GM23338 (cell line): Measurements from ENCODE around the gene GPC5.

Experiments
- CREB1 ChIP-seq: fragments of 250-450 bp; sonication (Bioruptor Pico); IDR thresholded peaks from 2 replicates; pipeline ENCODE4 v1.5.0; 2020; ENCODE audit warnings: low read depth, mild to moderate bottlenecking, moderate library complexity
- CTCF ChIP-seq, 2 experiments: fragments of 200-600 bp in 1 of 2; sonication (generic) in 1 of 2; conservative IDR thresholded peaks; 2 replicates each; pipeline versions ENCODE4 v1.5.1 to v1.6.1; 2016 to 2017; ENCODE audit warnings: antibody characterized with exemption in 2 of 2, low read depth in 2 of 2, mild to moderate bottlenecking in 2 of 2, moderate library complexity in 1 of 2
- ETS1 ChIP-seq: IDR thresholded peaks from 2 replicates; pipeline ENCODE4 v1.6.1; 2016; ENCODE audit warnings: antibody characterized with exemption
- EZH2 ChIP-seq: fragments of 200-600 bp; sonication (generic); IDR thresholded peaks from one replicate; pipeline ENCODE4 v1.8.0; 2017; ENCODE audit warnings: antibody characterized with exemption, mild to moderate bottlenecking, low read depth; ENCODE audit not compliant: unreplicated experiment
- EZH2phosphoT487 ChIP-seq: fragments of 200-600 bp; sonication (generic); IDR thresholded peaks from one replicate; pipeline ENCODE4 v1.8.1; 2018; ENCODE audit warnings: antibody characterized with exemption; ENCODE audit not compliant: unreplicated experiment
- JUNB ChIP-seq: IDR thresholded peaks from one replicate; pipeline ENCODE4 v1.6.1; 2016; ENCODE audit warnings: antibody characterized with exemption; ENCODE audit not compliant: unreplicated experiment
- NANOG ChIP-seq: IDR thresholded peaks from 2 replicates; pipeline ENCODE4 v1.6.1; 2016; ENCODE audit warnings: antibody characterized with exemption, borderline replicate concordance
- POLR2AphosphoS5 ChIP-seq: IDR thresholded peaks from 2 replicates; pipeline ENCODE4 v1.6.1; 2016; ENCODE audit warnings: antibody characterized with exemption, low read depth
- REST ChIP-seq: IDR thresholded peaks from one replicate; pipeline ENCODE4 v1.6.1; 2018; ENCODE audit warnings: antibody characterized with exemption; ENCODE audit not compliant: unreplicated experiment
- ZNF331 ChIP-seq: fragments of 250-450 bp; sonication (Bioruptor Pico); IDR thresholded peaks from 2 replicates; pipeline ENCODE4 v1.5.0; 2020; ENCODE audit warnings: low read depth, mild to moderate bottlenecking, moderate library complexity

- no peak for TF ChIP-seq CREB1 (CRISPR knock-in tag)
- no peak for TF ChIP-seq CTCF (conservative IDR thresholded peaks at IDR 0.05; ENCODE audit: low read depth in 2 of 2)
- no peak for TF ChIP-seq POLR2AphosphoS5
- no peak for TF ChIP-seq EZH2phosphoT487
- TF ChIP-seq REST = no peak
- TF ChIP-seq EZH2 = no peak
- TF ChIP-seq ZNF331 (CRISPR knock-in tag) = no peak
- no peak for TF ChIP-seq ETS1
- no peak for TF ChIP-seq NANOG
- TF ChIP-seq JUNB = no peak
These were observed 376.0 kb downstream of the GPC5 start for GRCh38 chr13:91774397-91774796.
